ENCODE data around the gene GATAD2B. TPM values are rescaled to one million over a fixed set of nuclear protein-coding genes. Genes with fewer than 3 reads are reported as not detected.

GATAD2B gene
- polyA plus RNA-seq, 3 donors = 1.1 to 11.0 (median 2.0) TPM

DNA sequence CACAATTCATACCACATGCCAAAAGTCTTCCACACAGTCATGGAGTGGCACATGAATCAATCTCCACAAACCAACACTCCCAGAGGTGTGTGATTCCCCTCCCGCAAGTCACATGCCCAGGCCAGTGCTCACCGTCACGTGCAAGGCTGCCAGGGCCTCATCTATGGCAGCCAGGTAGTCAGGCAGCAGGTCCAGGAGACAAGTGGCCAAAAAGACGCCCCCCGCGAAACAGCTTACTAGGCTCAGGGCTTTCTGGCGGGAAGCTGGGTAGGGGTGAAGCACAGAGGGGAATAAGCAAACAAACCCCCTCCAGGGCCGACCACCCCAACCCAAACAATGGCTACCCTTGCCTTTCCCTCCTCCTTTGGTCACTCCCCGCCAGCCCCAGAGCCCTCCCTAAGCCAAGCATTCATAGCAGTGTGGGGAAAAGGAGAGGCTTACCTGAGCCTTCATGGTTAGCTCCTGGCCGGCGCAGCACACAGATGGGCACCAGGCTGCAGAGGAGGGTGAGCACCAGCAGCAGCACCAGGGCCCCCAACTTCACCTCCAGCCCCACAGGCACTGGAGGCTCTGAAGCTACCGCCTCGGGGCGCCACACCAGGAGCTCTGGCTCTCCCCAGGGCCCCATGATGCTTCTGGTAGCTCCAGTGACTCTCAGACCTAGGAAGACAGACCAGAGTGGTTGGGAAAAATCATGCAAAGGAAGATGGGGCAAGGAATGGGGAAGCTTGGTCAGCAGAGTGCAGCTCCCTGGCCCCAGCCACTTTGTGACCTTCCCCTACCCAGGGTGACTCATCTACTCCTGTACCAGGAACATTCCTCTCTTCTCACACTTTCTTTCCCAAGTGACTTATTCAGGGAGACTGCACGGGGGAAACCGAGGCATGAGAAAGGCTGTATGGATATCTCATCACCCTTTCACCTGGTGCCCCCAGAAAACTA is 39.6 kb upstream of the GATAD2B start:
- peaks cover 17 to 31% of the 10 kb centered on the region in 2 donors for H3K36me3 Mint-ChIP-seq
- DNase-seq = peak; percentile 65 to 94 (median 91)
- H3K9me3 ChIP-seq (replicated peaks in 1 of 2; ENCODE audit: control insufficient read depth in 1 of 2, insufficient read depth in 1 of 2, low read length in 2 of 2) = no peaks in the 10 kb centered on the region
- H3K4me2 ChIP-seq (replicated peaks; ENCODE audit: extremely low read depth, low read length, poor library complexity, severe bottlenecking) = peak overlapping the region; percentile 82
- H3K4me3 Mint-ChIP-seq = peak overlapping the region; percentile 79 to 91
- H3K36me3 ChIP-seq (replicated peaks in 1 of 2; ENCODE audit: control insufficient read depth in 1 of 2, insufficient read depth in 2 of 2, low read length in 2 of 2) = peaks cover 10 to 27% of the 10 kb centered on the region in 2 donors
- H4K20me1 ChIP-seq (ENCODE audit: insufficient read depth, low read length) = peaks cover 20% of the 10 kb centered on the region
- H3K4me1 ChIP-seq (ENCODE audit: control insufficient read depth in 1 of 2, insufficient read depth in 2 of 2, low read length in 2 of 2) = peaks cover 62 to 77% of the 10 kb centered on the region in 2 donors
- H2AFZ ChIP-seq (ENCODE audit: insufficient read depth, low read depth, low read length, poor library complexity, severe bottlenecking) = peak overlapping the region; percentile 85
- H3K27ac Mint-ChIP-seq = peak overlapping the region; percentile 89 to 98 (median 94)
- H3K27ac ChIP-seq (ENCODE audit: low read depth in 1 of 2, low read length in 2 of 2) = peak overlapping the region; percentile 90 to 95
- peaks cover 65% of the 10 kb centered on the region for H3K4me1 Mint-ChIP-seq
- peak overlapping the region; percentile 74 for H3K9ac ChIP-seq (ENCODE audit: insufficient read depth, low read length, poor library complexity, severe bottlenecking)
- peaks cover 79% of the 10 kb centered on the region for H3K79me2 ChIP-seq (ENCODE audit: insufficient read depth, low read length)
- H3K4me3 ChIP-seq (replicated peaks in 1 of 3; ENCODE audit: low read depth in 2 of 3, low read length in 3 of 3) = peak overlapping the region; percentile 53 to 91 (median 70)
- TF ChIP-seq, protein P1, sequence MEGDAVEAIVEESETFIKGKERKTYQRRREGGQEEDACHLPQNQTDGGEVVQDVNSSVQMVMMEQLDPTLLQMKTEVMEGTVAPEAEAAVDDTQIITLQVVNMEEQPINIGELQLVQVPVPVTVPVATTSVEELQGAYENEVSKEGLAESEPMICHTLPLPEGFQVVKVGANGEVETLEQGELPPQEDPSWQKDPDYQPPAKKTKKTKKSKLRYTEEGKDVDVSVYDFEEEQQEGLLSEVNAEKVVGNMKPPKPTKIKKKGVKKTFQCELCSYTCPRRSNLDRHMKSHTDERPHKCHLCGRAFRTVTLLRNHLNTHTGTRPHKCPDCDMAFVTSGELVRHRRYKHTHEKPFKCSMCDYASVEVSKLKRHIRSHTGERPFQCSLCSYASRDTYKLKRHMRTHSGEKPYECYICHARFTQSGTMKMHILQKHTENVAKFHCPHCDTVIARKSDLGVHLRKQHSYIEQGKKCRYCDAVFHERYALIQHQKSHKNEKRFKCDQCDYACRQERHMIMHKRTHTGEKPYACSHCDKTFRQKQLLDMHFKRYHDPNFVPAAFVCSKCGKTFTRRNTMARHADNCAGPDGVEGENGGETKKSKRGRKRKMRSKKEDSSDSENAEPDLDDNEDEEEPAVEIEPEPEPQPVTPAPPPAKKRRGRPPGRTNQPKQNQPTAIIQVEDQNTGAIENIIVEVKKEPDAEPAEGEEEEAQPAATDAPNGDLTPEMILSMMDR (IDR thresholded peaks at IDR 0.05) = no peak
- H3K27me3 ChIP-seq (ENCODE audit: control insufficient read depth in 2 of 2, insufficient read depth in 2 of 2, low read length in 2 of 2) = no peaks in the 10 kb centered on the region
- H3K9me3 Mint-ChIP-seq = peaks cover 0 to 4% (median 0%) of the 10 kb centered on the region in 7 donors
- WGBS (ENCODE audit: insufficient coverage) = 61% methylated on average over 5 of the region's 16 CpGs
- intact Hi-C loops (cut with micrococcal nuclease) = loop anchor here in 1 of 2 donors (2.0 to 5.0 kb wide), 2 partner anchors 16 to 170 kb away; partner anchors contain the start of gene DENND4B
- no peaks in the 10 kb centered on the region for H3K27me3 Mint-ChIP-seq (ENCODE audit: low read depth in 3 of 3)

DNA sequence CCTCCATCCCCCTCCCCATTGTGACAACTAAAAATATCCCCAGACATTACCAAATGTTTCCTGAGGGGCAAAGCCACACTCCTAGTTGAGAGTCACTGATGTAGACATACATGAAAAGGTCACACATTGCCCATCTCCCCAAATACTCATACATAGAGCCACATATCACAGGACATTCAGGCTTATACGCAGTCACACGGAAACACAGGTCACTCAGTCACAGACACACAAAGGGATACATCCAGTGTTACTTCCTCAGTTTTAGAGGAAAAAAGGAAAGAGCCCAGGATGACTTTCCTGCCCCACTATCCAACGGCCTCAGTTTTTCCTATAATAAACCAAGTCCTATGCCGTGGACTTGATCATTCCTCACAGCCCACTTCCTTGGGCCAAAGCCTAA is 38.6 kb upstream of the GATAD2B start:
- Histone ChIP-seq H3K9me3 (replicated peaks in 1 of 2; ENCODE audit: control insufficient read depth in 1 of 2, insufficient read depth in 1 of 2, low read length in 2 of 2) (no peaks in the 10 kb centered on the region), H3K9ac (ENCODE audit: insufficient read depth, low read length, poor library complexity, severe bottlenecking) (no peak overlapping the region), H4K20me1 (ENCODE audit: insufficient read depth, low read length) (peaks cover 30% of the 10 kb centered on the region), H3K4me1 (ENCODE audit: control insufficient read depth in 1 of 2, insufficient read depth in 2 of 2, low read length in 2 of 2) (peaks cover 66 to 79% of the 10 kb centered on the region in 2 donors), H3K4me2 (replicated peaks; ENCODE audit: extremely low read depth, low read length, poor library complexity, severe bottlenecking) (peak overlapping the region; percentile 82), H3K79me2 (ENCODE audit: insufficient read depth, low read length) (peaks cover 83% of the 10 kb centered on the region), H3K4me3 (replicated peaks in 1 of 3; ENCODE audit: low read depth in 2 of 3, low read length in 3 of 3) (peak overlapping the region in 1 of 3 experiments; percentile 91), H3K27me3 (ENCODE audit: control insufficient read depth in 2 of 2, insufficient read depth in 2 of 2, low read length in 2 of 2) (no peaks in the 10 kb centered on the region), H3K36me3 (replicated peaks in 1 of 2; ENCODE audit: control insufficient read depth in 1 of 2, insufficient read depth in 2 of 2, low read length in 2 of 2) (peaks cover 10 to 27% of the 10 kb centered on the region in 2 donors), H3K27ac (ENCODE audit: low read depth in 1 of 2, low read length in 2 of 2) (peak overlapping the region in 1 of 2 donors; percentile 90), H2AFZ (ENCODE audit: insufficient read depth, low read depth, low read length, poor library complexity, severe bottlenecking) (no peak overlapping the region)
- Mint-ChIP-seq H3K36me3 (peaks cover 17 to 31% of the 10 kb centered on the region in 2 donors), H3K9me3 (peaks cover 0 to 4% (median 0%) of the 10 kb centered on the region in 7 donors), H3K4me3 (peak overlapping the region; percentile 45 to 91), H3K4me1 (peaks cover 68% of the 10 kb centered on the region), H3K27ac (peak overlapping the region in 3 of 7 donors; percentile 22 to 96 (median 89)), H3K27me3 (ENCODE audit: low read depth in 3 of 3) (no peaks in the 10 kb centered on the region)
- WGBS (ENCODE audit: insufficient coverage) = 92% methylated on average over 2 of the region's 4 CpGs
- TF ChIP-seq, protein P1 (IDR thresholded peaks at IDR 0.05) = no peak
- intact Hi-C loops (cut with micrococcal nuclease) = loop anchor here in 1 of 2 donors (5.0 kb wide), 1 partner anchor 169 kb away; no protein-coding TSS in a partner anchor
- no peak for DNase-seq

All from CD14-positive monocyte (primary cell).